ENCODE data around the gene RNF152. TPM values are rescaled to one million over a fixed set of nuclear protein-coding genes. Genes with fewer than 3 reads are reported as not detected.

RNF152 gene
- total RNA-seq, 1 experiment from 2014 or later: 2.3 TPM

DNA sequence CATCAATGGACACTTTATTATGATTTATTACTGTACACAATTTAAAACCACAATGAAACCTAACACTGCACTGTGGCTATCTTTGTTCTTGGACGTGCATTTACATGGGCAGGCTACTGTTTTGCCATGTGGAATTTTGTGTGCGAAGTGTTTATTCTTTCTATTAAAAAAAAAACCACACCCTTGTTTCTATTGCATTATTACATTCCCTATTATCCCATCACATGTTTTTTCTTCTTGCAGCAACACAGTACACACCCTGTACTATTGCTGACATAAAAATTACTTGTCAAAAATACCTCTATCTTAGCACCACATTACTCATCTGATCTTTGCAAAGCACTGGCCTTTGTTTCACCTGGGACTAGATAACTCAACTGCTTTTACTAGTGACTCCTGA, 1.5 kb downstream of the RNF152 start:
- H3T11ph ChIP-seq (ENCODE audit: low read length): no peak overlapping the region
- no peak overlapping the region for H2AFZ ChIP-seq (ENCODE audit: low read length)
- H3K9me3 ChIP-seq (ENCODE audit: control insufficient read depth, low read depth, low read length): no peaks in the 10 kb centered on the region
- peaks cover 12% of the 10 kb centered on the region for H3K23me2 ChIP-seq (ENCODE audit: insufficient read length, low read depth, low read length, poor library complexity, severe bottlenecking)
- TF ChIP-seq, protein P1, sequence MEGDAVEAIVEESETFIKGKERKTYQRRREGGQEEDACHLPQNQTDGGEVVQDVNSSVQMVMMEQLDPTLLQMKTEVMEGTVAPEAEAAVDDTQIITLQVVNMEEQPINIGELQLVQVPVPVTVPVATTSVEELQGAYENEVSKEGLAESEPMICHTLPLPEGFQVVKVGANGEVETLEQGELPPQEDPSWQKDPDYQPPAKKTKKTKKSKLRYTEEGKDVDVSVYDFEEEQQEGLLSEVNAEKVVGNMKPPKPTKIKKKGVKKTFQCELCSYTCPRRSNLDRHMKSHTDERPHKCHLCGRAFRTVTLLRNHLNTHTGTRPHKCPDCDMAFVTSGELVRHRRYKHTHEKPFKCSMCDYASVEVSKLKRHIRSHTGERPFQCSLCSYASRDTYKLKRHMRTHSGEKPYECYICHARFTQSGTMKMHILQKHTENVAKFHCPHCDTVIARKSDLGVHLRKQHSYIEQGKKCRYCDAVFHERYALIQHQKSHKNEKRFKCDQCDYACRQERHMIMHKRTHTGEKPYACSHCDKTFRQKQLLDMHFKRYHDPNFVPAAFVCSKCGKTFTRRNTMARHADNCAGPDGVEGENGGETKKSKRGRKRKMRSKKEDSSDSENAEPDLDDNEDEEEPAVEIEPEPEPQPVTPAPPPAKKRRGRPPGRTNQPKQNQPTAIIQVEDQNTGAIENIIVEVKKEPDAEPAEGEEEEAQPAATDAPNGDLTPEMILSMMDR (conservative IDR thresholded peaks at IDR 0.05): no peak
- H4K20me1 ChIP-seq (ENCODE audit: control insufficient read depth, insufficient read depth, insufficient read length): no peaks in the 10 kb centered on the region
- no peak overlapping the region for H2BK12ac ChIP-seq (ENCODE audit: insufficient read length, low read depth, low read length)
- Mint-ChIP-seq H3K4me1 (peaks cover 20 to 21% of the 10 kb centered on the region in 2 experiments), H3K27ac (no peak overlapping the region), H3K9me3 (peaks cover 0 to 3% of the 10 kb centered on the region in 2 experiments; a peak in 2 of 5 replicates), H3K36me3 (ENCODE audit: insufficient read depth in 1 of 3, low read depth in 3 of 3) (peaks cover 0 to 6% (median 2%) of the 10 kb centered on the region in 3 experiments; a peak in 3 of 7 replicates), H3K27me3 (ENCODE audit: low read depth) (peaks cover 52% of the 10 kb centered on the region), H3K4me3 (no peak overlapping the region)
- no peak overlapping the region for H3K14ac ChIP-seq (ENCODE audit: insufficient read depth, low read length)
- no peak overlapping the region for H3K23ac ChIP-seq (ENCODE audit: insufficient read length, low read depth, low read length)
- WGBS (ENCODE audit: extremely low coverage, insufficient read length, low lambda C conversion rate): no CpG with 5 or more reads among the region's 2 CpGs
- H2AK5ac ChIP-seq (ENCODE audit: insufficient read length, low read length): no peak overlapping the region
- no peak overlapping the region for H2BK15ac ChIP-seq (ENCODE audit: low read depth, low read length)
- no peaks in the 10 kb centered on the region for H3K79me1 ChIP-seq (ENCODE audit: insufficient read depth, low read depth, low read length, poor library complexity, severe bottlenecking)
- no peak overlapping the region for H3K27ac ChIP-seq (ENCODE audit: insufficient read length, low read depth, low read length)
- no peak overlapping the region for H3K56ac ChIP-seq (ENCODE audit: insufficient read length, low read depth, low read length)
- no peaks in the 10 kb centered on the region for H3K79me2 ChIP-seq (ENCODE audit: insufficient read depth, low read length)
- no peak overlapping the region for H3K9ac ChIP-seq (ENCODE audit: extremely low read depth, insufficient read length, low read length)
- no peak overlapping the region for H3K18ac ChIP-seq (ENCODE audit: insufficient read length, low read depth, low read length)
- no peak overlapping the region for H3K4ac ChIP-seq (ENCODE audit: low read depth, low read length)
- no peak overlapping the region for H3K4me2 ChIP-seq (ENCODE audit: insufficient read depth, insufficient read length, low read length)
- H4K8ac ChIP-seq (replicated peaks; ENCODE audit: insufficient read length, low read depth, low read length): no peak overlapping the region
- no peak overlapping the region for H2BK20ac ChIP-seq (ENCODE audit: low read depth, low read length, poor library complexity, severe bottlenecking)
- DNase-seq: no peak
- H3K27me3 ChIP-seq (ENCODE audit: insufficient read depth, low read length): peaks cover 18% of the 10 kb centered on the region; the same call in 1 of the 2 replicates
- H2BK120ac ChIP-seq (ENCODE audit: low read depth, low read length, poor library complexity, severe bottlenecking): no peak overlapping the region
- no peak overlapping the region for H4K5ac ChIP-seq (ENCODE audit: insufficient read length, low read depth, low read length)
- H3K4me1 ChIP-seq (ENCODE audit: insufficient read depth, low read length): peaks cover 3% of the 10 kb centered on the region; the same call in 1 of the 2 replicates
- no peak overlapping the region for H4K91ac ChIP-seq (ENCODE audit: insufficient read length, low read depth, low read length)
- no peak overlapping the region for H2BK5ac ChIP-seq (ENCODE audit: insufficient read length, low read length)
